ENCODE results near the gene ZNF253. TPM values are rescaled to one million over a fixed set of nuclear protein-coding genes. Genes with fewer than 3 reads are reported as not detected.
A peak's percentile ranks its signal among the peaks of the same experiment; 100 is the strongest.
"Not testable (repeated sequence)": the region's sequence is repeated elsewhere in the genome, so short reads cannot be mapped to it uniquely, and the experiment has no call there.

ZNF253 gene
- total RNA-seq, 6 donors from 2014 or later = 5.0 to 15.8 (median 7.9) TPM

- TF ChIP-seq EP300 (IDR thresholded peaks at IDR 0.05) (no peak), POLR2A (IDR thresholded peaks at IDR 0.05) (no peak), CTCF (IDR thresholded peaks at IDR 0.05) (no peak), POLR2AphosphoS5 (IDR thresholded peaks at IDR 0.05) (no peak)
- DNase-seq (no peak), ATAC-seq (ENCODE audit: low FRiP score in 2 of 2) (no peak)
- Histone ChIP-seq H3K4me3 (no peak overlapping the region), H3K27me3 (no peaks in the 10 kb centered on the region), H3K27ac (no peak overlapping the region), H3K4me1 (no peaks in the 10 kb centered on the region), H3K9me3 (peaks cover 1 to 62% (median 46%) of the 10 kb centered on the region in 4 donors), H3K36me3 (peaks cover 0 to 44% (median 30%) of the 10 kb centered on the region in 4 donors)
- WGBS, 2 donors = 95% methylated on average over 1 of the region's 1 CpG
Measured at GRCh38 chr19:19884583-19884982, 18.9 kb downstream of the ZNF253 start.

DNA sequence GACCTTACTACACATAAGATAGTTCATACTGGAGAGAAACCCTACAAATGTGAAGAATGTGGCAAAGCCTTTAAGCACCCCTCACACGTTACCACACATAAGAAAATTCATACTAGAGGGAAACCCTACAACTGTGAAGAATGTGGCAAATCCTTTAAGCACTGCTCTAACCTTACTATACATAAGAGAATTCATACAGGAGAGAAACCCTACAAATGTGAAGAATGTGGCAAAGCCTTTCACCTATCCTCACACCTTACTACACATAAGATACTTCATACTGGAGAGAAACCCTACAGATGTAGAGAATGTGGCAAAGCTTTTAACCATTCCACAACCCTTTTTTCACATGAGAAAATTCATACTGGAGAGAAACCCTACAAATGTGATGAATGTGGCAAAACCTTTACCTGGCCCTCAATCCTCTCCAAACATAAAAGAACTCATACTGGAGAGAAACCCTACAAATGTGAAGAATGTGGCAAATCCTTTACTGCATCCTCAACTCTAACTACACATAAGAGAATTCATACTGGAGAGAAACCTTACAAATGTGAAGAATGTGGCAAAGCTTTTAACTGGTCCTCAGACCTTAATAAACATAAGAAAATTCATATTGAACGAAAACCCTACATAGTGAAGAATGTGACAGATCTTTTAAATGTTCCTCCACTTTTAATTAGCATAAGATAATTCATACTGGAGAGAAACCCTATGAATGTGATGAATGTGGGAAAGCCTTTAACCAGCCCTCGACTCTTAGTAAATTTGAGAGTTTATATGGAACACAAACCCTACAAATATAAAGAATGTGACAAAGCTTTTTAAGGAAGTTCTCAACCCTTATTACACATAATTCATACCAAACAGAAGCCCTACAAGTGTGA lies 26.6 kb downstream of the ZNF253 start:
- Histone ChIP-seq H3K9me3 (peaks cover 53 to 92% (median 85%) of the 10 kb centered on the region in 4 donors), H3K36me3 (peaks cover 10 to 36% (median 15%) of the 10 kb centered on the region in 4 donors)
- 98 to 99% methylated on average over 3 of the region's 3 CpGs for WGBS, 2 donors

DNA sequence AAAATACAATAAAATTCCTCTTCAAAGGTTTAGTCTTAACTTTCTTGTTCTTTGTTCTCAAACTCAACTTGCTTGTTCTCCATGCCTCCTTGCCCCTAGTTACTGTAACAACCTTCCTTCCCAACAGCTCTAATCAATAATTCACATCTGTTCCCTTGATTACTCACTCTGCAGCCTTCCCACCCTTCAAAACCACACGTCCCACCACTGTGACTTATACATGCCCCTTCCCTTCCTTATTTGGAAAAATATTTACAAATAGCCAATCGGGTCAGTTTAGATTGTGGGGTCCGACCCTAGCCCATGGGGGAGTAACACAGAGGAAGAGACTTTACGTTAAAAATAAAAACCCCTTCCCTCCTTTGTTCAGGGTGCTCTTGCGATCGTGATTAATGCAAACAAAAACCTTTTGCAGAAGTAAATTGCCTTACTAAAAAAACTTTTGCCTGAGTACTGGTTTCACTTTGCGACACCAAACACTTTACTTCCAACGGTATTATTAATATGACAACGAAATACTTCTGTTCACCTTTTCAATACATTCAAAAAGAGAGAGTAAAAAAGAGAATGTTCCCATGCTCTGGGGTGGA lies 34.6 kb downstream of the ZNF253 start:
- Histone ChIP-seq H3K36me3 (no peaks in the 10 kb centered on the region), H3K9me3 (peaks cover 7 to 30% (median 23%) of the 10 kb centered on the region in 4 donors), H3K4me3 (peak overlapping the region; percentile 24 to 85 (median 77)), H3K4me1 (peaks cover 0 to 16% (median 6%) of the 10 kb centered on the region in 4 donors), H3K27me3 (no peaks in the 10 kb centered on the region), H3K27ac (peak overlapping the region; percentile 70 to 91 (median 79))
- ATAC-seq (ENCODE audit: low FRiP score in 2 of 2) (peak in 1 of 2 donors; percentile 49), DNase-seq (no peak)
- TF ChIP-seq POLR2A (IDR thresholded peaks at IDR 0.05) (no peak), CTCF (IDR thresholded peaks at IDR 0.05) (no peak), EP300 (IDR thresholded peaks at IDR 0.05) (no peak), POLR2AphosphoS5 (IDR thresholded peaks at IDR 0.05) (no peak)
- 1% methylated on average over 9 of the region's 9 CpGs for WGBS, 2 donors

More for the DNA sequence above, 26.6 kb downstream of the ZNF253 start:
- not testable (repeated sequence) for H3K27me3 ChIP-seq; H3K4me3 ChIP-seq; ATAC-seq (ENCODE audit: low FRiP score in 2 of 2); H3K4me1 ChIP-seq; DNase-seq; H3K27ac ChIP-seq

- Histone ChIP-seq H3K27ac (peak within 1 kb of the TSS; percentile 70 to 91 (median 79)), H3K36me3 (no peaks in the 10 kb centered on the region), H3K27me3 (no peaks in the 10 kb centered on the region), H3K9me3 (peaks cover 4 to 24% (median 17%) of the 10 kb centered on the region in 4 donors), H3K4me3 (peak within 1 kb of the TSS; percentile 24 to 85 (median 77)), H3K4me1 (peaks cover 0 to 16% (median 6%) of the 10 kb centered on the region in 4 donors)
- peak; percentile 85 to 97 for DNase-seq
- peak in 3 of 4 donors; percentile 19 to 59 (median 57) for TF ChIP-seq POLR2A (IDR thresholded peaks at IDR 0.05)
- peak; percentile 50 to 73 for TF ChIP-seq POLR2AphosphoS5 (IDR thresholded peaks at IDR 0.05)
- TF ChIP-seq EP300 (IDR thresholded peaks at IDR 0.05) = no peak
- no peak for TF ChIP-seq CTCF (IDR thresholded peaks at IDR 0.05)
- WGBS, 2 donors = 0% methylated on average over 4 to 35 of the region's 35 CpGs
- peak; percentile 98 for ATAC-seq (ENCODE audit: low FRiP score in 2 of 2)
Measured at GRCh38 chr19:19900729-19901444, 35.2 kb downstream of the ZNF253 start, which contains the start of gene ZNF93. ZNF93 (plus strand) TSS chr19:19900946; CDS start chr19:19901089, 143 bp downstream.

GRCh38 chr19:19907551-19907950 lies 41.9 kb downstream of the ZNF253 start:
- not testable (repeated sequence) for H3K27me3 ChIP-seq; H3K36me3 ChIP-seq; H3K27ac ChIP-seq; H3K4me1 ChIP-seq; ATAC-seq (ENCODE audit: low FRiP score in 2 of 2); DNase-seq; H3K4me3 ChIP-seq
- peaks cover 0 to 11% (median 0%) of the 10 kb centered on the region in 4 donors for H3K9me3 ChIP-seq
- WGBS, 2 donors = 81 to 90% methylated on average over 3 of the region's 3 CpGs

Data from upper lobe of left lung (tissue), 6 donors.